GM23338 (cell line): ENCODE measurements around the gene RSPRY1. TPM values are rescaled to one million over a fixed set of nuclear protein-coding genes. Genes with fewer than 3 reads are reported as not detected.

Source experiments
- ATAC-seq: fragments of 200-7000 bp; cut with Tn5 transposase; 3 replicates; pipeline ENCODE4 v1.9.1; 2020
- DNase-seq: peaks from one replicate; pipeline ENCODE4 v3.0.0-alpha.2; 2015; ENCODE audit warnings: low spot score
- H2AFZ ChIP-seq: fragments of 200-600 bp; sonication (generic); 2 replicates; pipeline ENCODE4 v1.8.0; 2016; ENCODE audit warnings: antibody characterized with exemption, mild to moderate bottlenecking, moderate library complexity
- H3F3A ChIP-seq: fragments of 200-600 bp; sonication (generic); replicated peaks from 2 replicates; pipeline ENCODE4 v1.8.0; 2017; ENCODE audit warnings: antibody characterized with exemption, mixed run types, low read depth
- H3K27ac ChIP-seq: fragments of 200-600 bp; sonication (generic); 2 replicates; pipeline ENCODE4 v1.6.1; 2016; ENCODE audit warnings: low read depth
- H3K27me3 ChIP-seq: fragments of 200-600 bp; sonication (generic); 2 replicates; pipeline ENCODE4 v1.8.0; 2016; ENCODE audit warnings: mild to moderate bottlenecking, mixed run types, moderate library complexity; ENCODE audit not compliant: insufficient read depth
- H3K36me3 ChIP-seq: fragments of 200-600 bp; sonication (generic); 2 replicates; pipeline ENCODE4 v1.8.0; 2016; ENCODE audit warnings: mild to moderate bottlenecking; ENCODE audit not compliant: insufficient read depth
- H3K4me1 ChIP-seq: fragments of 200-600 bp; sonication (generic); 2 replicates; pipeline ENCODE4 v1.8.0; 2016; ENCODE audit warnings: mild to moderate bottlenecking, moderate library complexity; ENCODE audit not compliant: insufficient read depth
- H3K4me2 ChIP-seq: fragments of 200-600 bp; sonication (generic); 2 replicates; pipeline ENCODE4 v1.7.1; 2017; ENCODE audit warnings: mixed run types
- H3K4me3 ChIP-seq: fragments of 200-600 bp; sonication (generic); 2 replicates; pipeline ENCODE4 v1.6.1; 2016; ENCODE audit warnings: mixed run types
- H3K79me2 ChIP-seq: fragments of 200-600 bp; sonication (generic); replicated peaks from 2 replicates; pipeline ENCODE4 v1.8.0; 2017; ENCODE audit warnings: mild to moderate bottlenecking; ENCODE audit not compliant: insufficient read depth
- H3K9me2 ChIP-seq: fragments of 200-600 bp; sonication (generic); 2 replicates; pipeline ENCODE4 v1.8.0; 2017; ENCODE audit not compliant: insufficient read depth
- H4K20me1 ChIP-seq: fragments of 200-600 bp; sonication (generic); replicated peaks from 2 replicates; pipeline ENCODE4 v1.8.0; 2017; ENCODE audit warnings: mild to moderate bottlenecking; ENCODE audit not compliant: insufficient read depth
- H3K27ac Mint-ChIP-seq: 2 replicates; pipeline ENCODE4 v1.8.0; 2020; ENCODE audit warnings: inconsistent platforms, mild to moderate bottlenecking, moderate library complexity, mixed read lengths
- H3K27me3 Mint-ChIP-seq: 3 replicates; pipeline ENCODE4 v1.8.0; 2022; ENCODE audit warnings: low read depth, mild to moderate bottlenecking, moderate library complexity, mixed read lengths, inconsistent platforms; ENCODE audit not compliant: insufficient read depth, poor library complexity
- H3K36me3 Mint-ChIP-seq: 3 replicates; pipeline ENCODE4 v1.8.0; 2021; ENCODE audit warnings: low read depth, mild to moderate bottlenecking, inconsistent platforms, moderate library complexity, mixed read lengths
- H3K4me1 Mint-ChIP-seq: 3 replicates; pipeline ENCODE4 v1.8.0; 2020; ENCODE audit warnings: mild to moderate bottlenecking, inconsistent platforms, mixed read lengths
- H3K4me3 Mint-ChIP-seq: 3 replicates; pipeline ENCODE4 v1.8.0; 2021; ENCODE audit warnings: moderate library complexity, mild to moderate bottlenecking, inconsistent platforms, mixed read lengths
- H3K9me3 Mint-ChIP-seq: 3 replicates; pipeline ENCODE4 v1.8.0; 2020; ENCODE audit warnings: moderate library complexity, mild to moderate bottlenecking, inconsistent platforms, mixed read lengths
- CREB1 ChIP-seq: fragments of 250-450 bp; sonication (Bioruptor Pico); IDR thresholded peaks from 2 replicates; pipeline ENCODE4 v1.5.0; 2020; ENCODE audit warnings: low read depth, mild to moderate bottlenecking, moderate library complexity
- CTCF ChIP-seq, 2 experiments: fragments of 200-600 bp in 1 of 2; sonication (generic) in 1 of 2; conservative IDR thresholded peaks; 2 replicates each; pipeline versions ENCODE4 v1.5.1 to v1.6.1; 2016 to 2017; ENCODE audit warnings: antibody characterized with exemption in 2 of 2, low read depth in 2 of 2, mild to moderate bottlenecking in 2 of 2, moderate library complexity in 1 of 2
- ETS1 ChIP-seq: IDR thresholded peaks from 2 replicates; pipeline ENCODE4 v1.6.1; 2016; ENCODE audit warnings: antibody characterized with exemption
- EZH2 ChIP-seq: fragments of 200-600 bp; sonication (generic); IDR thresholded peaks from one replicate; pipeline ENCODE4 v1.8.0; 2017; ENCODE audit warnings: antibody characterized with exemption, mild to moderate bottlenecking, low read depth; ENCODE audit not compliant: unreplicated experiment
- EZH2phosphoT487 ChIP-seq: fragments of 200-600 bp; sonication (generic); IDR thresholded peaks from one replicate; pipeline ENCODE4 v1.8.1; 2018; ENCODE audit warnings: antibody characterized with exemption; ENCODE audit not compliant: unreplicated experiment
- JUNB ChIP-seq: IDR thresholded peaks from one replicate; pipeline ENCODE4 v1.6.1; 2016; ENCODE audit warnings: antibody characterized with exemption; ENCODE audit not compliant: unreplicated experiment
- NANOG ChIP-seq: IDR thresholded peaks from 2 replicates; pipeline ENCODE4 v1.6.1; 2016; ENCODE audit warnings: antibody characterized with exemption, borderline replicate concordance
- POLR2AphosphoS5 ChIP-seq: IDR thresholded peaks from 2 replicates; pipeline ENCODE4 v1.6.1; 2016; ENCODE audit warnings: antibody characterized with exemption, low read depth
- REST ChIP-seq: IDR thresholded peaks from one replicate; pipeline ENCODE4 v1.6.1; 2018; ENCODE audit warnings: antibody characterized with exemption; ENCODE audit not compliant: unreplicated experiment
- STAT1 ChIP-seq: IDR thresholded peaks from one replicate; pipeline ENCODE4 v1.6.1; 2016; ENCODE audit warnings: antibody characterized with exemption; ENCODE audit not compliant: unreplicated experiment
- ZNF114 ChIP-seq: fragments of 250-450 bp; sonication (Bioruptor Pico); IDR thresholded peaks from 2 replicates; pipeline ENCODE4 v1.5.0; 2020; ENCODE audit warnings: mild to moderate bottlenecking, moderate library complexity
- ZNF331 ChIP-seq: fragments of 250-450 bp; sonication (Bioruptor Pico); IDR thresholded peaks from 2 replicates; pipeline ENCODE4 v1.5.0; 2020; ENCODE audit warnings: low read depth, mild to moderate bottlenecking, moderate library complexity
- ZNF462 ChIP-seq: fragments of 250-450 bp; sonication (Bioruptor Pico); IDR thresholded peaks from 2 replicates; pipeline ENCODE4 v1.5.0; 2020; ENCODE audit warnings: mild to moderate bottlenecking, moderate library complexity
- polyA plus RNA-seq: library from polyadenylated mRNA; unstranded; fragments of >200 nt; fragmentation: Nextera tagmentation; extraction: Ambion mirVana; gene quantifications from 2 replicates; pipeline ENCODE4 v1.2.1, GENCODE V29; 2016
- total RNA-seq: library from RNA; depleted of rRNA; stranded (reverse); fragments of >200 nt; shearing (Covaris generic); gene quantifications from 2 replicates; pipeline ENCODE4 v1.2.3, GENCODE V29; 2014

RSPRY1 gene
- total and polyA plus RNA-seq, 2 experiments from 2014 or later, result 25.8 to 35.9 TPM

GRCh38 chr16:57262841-57263540 lies 76.9 kb downstream of the RSPRY1 start:
- no peaks in the 10 kb centered on the region for H3F3A ChIP-seq
- no peak overlapping the region for H3K4me3 ChIP-seq
- Mint-ChIP-seq H3K9me3 (no peaks in the 10 kb centered on the region), H3K27ac (peak overlapping the region; percentile 83; the same call in 1 of the 2 replicates), H3K27me3 (peaks cover 10% of the 10 kb centered on the region), H3K36me3 (no peaks in the 10 kb centered on the region), H3K4me3 (no peak overlapping the region), H3K4me1 (peaks cover 23% of the 10 kb centered on the region)
- no peak overlapping the region for H3K27ac ChIP-seq
- no peaks in the 10 kb centered on the region for H3K79me2 ChIP-seq
- no peak overlapping the region for H3K4me2 ChIP-seq
- peaks cover 13% of the 10 kb centered on the region for H3K4me1 ChIP-seq
- H4K20me1 ChIP-seq, result no peaks in the 10 kb centered on the region
- no peak for TF ChIP-seq EZH2phosphoT487
- no peak for TF ChIP-seq REST
- no peak for TF ChIP-seq EZH2
- TF ChIP-seq ZNF331 (CRISPR knock-in tag), result no peak
- TF ChIP-seq ZNF114 (CRISPR knock-in tag), result no peak
- TF ChIP-seq POLR2AphosphoS5, result no peak
- no peak for TF ChIP-seq JUNB
- no peak for TF ChIP-seq ZNF462
- TF ChIP-seq ETS1, result no peak
- no peak for TF ChIP-seq CTCF (conservative IDR thresholded peaks at IDR 0.05; ENCODE audit: low read depth in 2 of 2)
- TF ChIP-seq NANOG, result no peak
- no peak for TF ChIP-seq STAT1
- no peak for TF ChIP-seq CREB1
- no peaks in the 10 kb centered on the region for H3K9me2 ChIP-seq
- no peak for DNase-seq
- no peaks in the 10 kb centered on the region for H3K27me3 ChIP-seq
- H2AFZ ChIP-seq, result no peak overlapping the region
- ATAC-seq, result no peak
- no peaks in the 10 kb centered on the region for H3K36me3 ChIP-seq
